Raji (cell line): ENCODE results near the gene BLACAT1.

Experiments
- POLR2A ChIP-seq: IDR thresholded peaks from 2 replicates; pipeline ENCODE4 v1.6.1; 2011; ENCODE audit warnings: low read depth, low read length, control low read depth; ENCODE audit not compliant: insufficient read depth

BLACAT1 gene

DNA sequence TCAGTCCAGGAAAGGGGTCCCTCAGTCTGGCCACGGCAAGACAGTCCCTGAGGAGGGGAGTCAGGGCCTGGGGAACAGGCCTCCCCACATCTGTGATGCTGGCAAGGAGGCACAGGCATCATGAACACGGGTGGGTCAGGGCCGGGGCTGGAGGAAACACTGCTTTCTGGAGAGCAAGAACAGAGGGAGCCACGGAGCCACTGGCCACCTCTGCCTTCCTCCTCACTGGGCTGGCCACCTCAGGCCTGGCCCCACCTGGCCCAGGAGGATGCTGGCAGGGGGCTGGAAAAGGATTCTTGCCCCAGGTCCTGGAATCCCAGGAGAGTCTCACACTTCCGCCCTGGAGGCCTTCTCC, 15.7 kb downstream of the BLACAT1 start:
- TF ChIP-seq POLR2A = no peak

DNA sequence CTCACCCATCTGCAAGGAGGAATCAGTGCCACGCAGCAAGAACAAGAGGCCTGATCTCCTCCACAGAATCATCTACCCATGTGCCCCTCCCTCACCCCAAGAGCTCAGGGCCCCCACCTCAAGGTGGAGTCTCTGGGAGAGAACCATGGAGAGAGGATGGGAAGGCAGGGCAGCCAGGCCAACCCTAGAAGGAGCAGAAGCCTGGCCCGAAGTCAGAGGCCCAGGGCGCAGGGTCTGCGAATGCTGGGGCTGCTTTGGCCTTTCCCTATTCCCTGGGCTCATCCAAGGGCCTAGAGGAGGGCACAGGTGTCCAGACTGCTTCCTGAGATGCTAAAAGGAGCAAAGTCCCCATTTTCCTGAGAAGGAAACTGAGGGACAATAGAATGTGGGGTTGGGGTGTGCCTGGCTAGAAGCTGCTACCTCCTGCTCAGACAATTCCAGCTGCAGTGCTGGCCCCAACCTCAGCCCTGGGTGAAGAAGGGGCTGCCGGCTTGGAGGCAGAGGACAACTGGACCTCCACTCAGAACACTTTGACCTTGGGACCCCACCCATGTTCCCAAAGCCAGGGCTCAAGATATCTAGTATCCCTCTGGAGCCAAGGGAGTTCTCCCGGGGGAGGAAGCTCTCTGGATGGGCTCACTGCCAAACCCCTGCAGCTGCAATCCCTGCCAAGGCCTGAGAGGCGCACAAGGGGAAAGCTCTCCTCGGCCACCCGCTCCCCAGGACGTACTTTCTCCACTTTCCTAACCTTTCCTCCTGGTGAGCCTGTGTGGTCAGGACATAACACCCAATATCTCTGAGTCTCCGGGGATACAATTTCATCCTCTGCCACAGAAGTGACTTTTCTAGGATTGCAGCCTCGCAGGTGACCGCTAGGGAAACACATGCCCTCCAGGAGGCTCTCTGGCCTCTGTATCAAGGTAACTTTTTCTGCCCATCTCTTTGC, 17.4 kb downstream of the BLACAT1 start:
- TF ChIP-seq POLR2A = no peak

DNA sequence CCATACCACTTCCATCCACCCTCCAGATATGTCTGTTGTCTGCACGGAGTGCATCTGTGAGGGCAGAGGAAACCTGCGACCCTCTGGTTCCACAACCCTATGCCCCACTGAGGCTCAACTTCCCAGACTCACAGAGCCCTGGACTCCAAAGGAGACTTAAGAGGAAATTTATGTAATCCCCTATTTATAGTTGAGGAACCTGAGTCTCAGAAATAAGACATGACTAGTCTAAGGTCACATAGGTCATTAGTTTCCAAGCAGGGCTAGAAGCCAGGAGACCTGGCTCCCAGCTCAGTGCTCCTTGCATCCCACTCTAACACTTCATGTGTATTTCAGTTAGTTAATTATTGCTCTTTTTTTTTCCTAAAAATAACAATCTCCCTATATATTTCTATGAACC, 18.3 kb downstream of the BLACAT1 start:
- TF ChIP-seq POLR2A = no peak

DNA sequence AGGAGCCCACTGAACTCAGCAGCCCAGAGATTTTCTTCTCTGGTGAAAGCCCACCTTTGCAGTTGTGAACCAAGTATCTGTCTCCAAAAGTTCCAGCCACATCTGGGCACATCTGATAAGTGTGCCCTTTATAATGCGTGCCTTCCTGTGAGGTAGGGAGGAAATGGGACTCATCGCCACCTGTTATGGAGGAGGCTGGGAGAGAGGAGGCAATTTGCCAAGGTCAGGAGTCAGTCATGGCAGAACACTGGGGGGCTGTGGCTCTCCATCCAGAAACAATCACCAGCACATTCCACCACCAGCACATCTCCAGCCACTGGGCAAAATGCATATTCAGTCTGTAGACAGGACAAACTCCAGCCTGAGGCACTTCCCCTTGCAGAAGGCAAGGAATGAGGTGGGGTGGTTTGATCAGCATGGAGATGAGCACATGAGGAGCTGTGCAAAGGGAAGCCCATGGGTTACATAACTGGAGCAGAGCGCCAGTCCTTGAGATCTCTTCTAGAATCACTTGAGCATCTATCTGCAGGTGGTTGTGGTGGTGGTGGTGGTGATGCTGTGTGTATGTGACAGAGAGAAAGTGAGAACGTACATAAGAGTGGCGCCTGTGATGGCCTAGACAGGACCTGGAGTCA, 19.0 kb downstream of the BLACAT1 start:
- TF ChIP-seq POLR2A = no peak

DNA sequence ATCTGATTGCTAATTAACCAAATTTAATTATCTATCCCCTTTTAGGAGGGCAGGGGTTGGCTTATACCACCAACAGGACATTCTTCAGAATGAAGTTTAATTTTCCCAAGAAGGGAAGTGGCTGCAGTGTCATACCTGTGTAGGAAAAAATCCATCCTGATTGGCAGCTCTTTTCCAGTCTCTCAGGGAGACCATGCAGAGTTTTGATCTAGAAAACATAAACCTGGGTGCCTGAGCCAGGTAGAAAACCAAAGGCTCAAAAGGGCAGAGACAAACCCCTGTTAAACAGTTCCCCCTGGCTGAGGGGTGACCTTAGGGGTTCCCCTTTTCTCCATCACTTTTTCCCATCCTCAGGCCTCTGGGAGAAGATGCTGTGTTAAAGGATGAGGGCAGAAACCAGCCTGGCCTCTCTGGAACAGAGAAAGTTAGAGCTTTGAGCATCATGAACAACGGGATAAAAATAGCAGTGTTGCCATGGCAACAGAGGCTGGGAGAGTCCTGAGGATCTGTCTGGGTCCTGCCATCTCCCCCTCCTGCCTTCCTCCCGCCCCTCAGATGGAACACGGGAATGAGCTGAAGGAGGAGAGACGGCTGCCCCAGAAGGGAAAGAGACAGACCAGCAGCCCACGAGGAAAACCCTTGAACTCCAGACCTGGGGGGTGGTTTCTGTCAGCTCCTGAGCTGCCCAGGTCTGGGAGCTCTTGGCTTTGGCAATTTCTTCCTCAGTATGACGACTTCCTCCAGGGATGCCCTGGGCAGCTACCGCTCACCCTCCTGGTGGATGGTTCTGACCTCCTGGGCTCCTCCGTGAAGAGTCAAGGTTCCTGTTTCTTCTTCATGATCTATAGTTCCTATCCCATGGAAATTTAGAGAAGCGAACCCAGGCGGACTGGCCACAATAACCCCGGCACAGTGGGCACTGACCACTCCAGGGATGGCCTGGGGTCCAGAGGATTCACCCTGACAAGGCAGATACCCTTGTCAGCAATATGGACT, 20.0 kb downstream of the BLACAT1 start:
- no peak for TF ChIP-seq POLR2A

GRCh38 chr1:205434738-205435137, 21.1 kb downstream of the BLACAT1 start:
- TF ChIP-seq POLR2A = no peak

- no peak for TF ChIP-seq POLR2A
Observed at GRCh38 chr1:205432116-205432515, 23.7 kb downstream of the BLACAT1 start.

DNA sequence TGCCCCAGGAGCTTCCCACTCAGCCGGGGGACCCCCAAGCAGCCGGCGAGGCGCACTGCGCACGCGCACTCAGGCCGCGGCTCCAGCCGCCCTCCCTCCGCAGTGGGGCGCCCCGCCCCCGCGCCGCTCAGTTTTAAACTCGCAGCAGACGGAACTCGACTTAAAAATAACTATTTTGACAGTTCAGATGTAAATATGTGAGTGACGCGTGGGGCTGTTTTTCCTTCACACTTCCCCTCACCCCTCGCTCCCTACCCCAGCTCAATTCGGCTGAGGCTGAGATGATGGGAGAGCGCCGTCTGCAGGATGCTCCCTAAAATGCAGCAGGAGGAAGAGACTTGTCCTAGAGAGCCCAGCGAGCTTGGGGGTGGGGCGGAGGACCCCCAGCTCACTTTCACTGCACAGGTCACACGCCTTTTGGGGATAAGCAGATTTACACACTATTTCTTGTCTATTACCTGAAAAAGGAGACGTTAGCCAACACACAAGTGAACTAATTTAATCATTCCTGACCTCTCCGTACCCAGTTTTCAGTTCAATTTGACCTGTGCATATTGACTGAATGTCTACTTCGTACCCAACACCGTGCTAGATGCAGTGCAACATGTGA, 25.0 kb downstream of the BLACAT1 start:
- TF ChIP-seq POLR2A = no peak

- TF ChIP-seq POLR2A = peak; percentile 30; the same call in 1 of the 2 replicates
Observed at GRCh38 chr1:205429762-205430695, 25.8 kb downstream of the BLACAT1 start.

DNA sequence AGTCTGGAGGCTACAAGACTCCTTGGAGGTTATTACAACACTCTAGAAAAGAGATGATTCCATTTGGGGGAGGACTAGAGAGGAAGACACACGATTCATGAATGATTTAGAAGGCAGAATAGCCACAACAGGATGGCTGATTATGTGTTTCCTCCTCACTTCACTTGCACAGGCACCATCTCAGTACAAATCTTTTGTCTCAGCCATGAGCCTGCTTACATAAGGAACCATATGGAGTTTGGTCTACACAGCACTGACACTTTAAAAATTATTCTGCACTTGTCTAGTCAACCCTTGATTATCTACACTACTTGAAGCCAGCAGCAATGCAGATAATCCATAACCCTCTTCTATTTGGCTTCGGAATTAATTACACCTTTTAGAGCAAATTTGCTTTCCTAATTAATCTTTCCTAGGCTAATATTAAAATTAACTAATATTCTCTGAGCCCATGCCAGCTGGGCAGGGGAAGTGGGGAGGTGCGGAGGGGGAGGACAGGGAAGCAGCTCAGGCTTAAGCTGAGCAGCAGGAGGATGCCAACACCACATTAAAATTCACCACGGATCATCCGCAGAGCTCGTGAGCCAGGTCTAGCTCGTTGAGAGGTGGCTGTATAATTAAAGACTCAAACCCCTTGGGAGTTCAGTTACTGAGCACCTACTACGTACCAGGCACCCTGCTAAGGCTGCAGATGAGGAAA, 30.8 kb downstream of the BLACAT1 start:
- no peak for TF ChIP-seq POLR2A

DNA sequence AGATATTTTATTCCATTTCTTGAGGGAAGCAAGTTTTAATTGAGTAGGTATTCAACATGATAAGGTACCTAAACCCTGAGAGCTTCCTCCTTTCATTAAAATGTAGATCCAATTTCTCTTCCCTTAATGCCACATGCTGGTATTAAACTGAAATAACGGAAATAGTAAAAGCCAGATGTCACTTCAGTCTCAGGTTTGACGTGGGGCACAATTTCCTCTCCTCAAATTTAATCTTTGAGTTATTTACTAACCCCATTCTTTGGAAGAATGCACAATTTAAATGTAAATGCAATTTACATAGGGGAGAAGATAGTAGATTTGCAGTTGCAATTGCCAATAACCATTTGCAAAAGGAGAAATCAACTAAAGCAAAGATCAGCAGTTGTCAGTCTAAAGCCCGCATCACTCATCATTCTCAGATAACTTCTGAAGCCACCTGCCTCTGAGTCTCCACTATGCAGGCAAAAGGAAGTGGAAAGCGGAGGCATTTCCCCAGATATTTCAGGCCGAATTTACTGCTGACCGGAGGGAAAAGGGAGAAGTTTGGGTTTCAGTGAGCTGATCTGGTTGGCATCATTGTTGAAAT, 31.9 kb downstream of the BLACAT1 start:
- TF ChIP-seq POLR2A = no peak

DNA sequence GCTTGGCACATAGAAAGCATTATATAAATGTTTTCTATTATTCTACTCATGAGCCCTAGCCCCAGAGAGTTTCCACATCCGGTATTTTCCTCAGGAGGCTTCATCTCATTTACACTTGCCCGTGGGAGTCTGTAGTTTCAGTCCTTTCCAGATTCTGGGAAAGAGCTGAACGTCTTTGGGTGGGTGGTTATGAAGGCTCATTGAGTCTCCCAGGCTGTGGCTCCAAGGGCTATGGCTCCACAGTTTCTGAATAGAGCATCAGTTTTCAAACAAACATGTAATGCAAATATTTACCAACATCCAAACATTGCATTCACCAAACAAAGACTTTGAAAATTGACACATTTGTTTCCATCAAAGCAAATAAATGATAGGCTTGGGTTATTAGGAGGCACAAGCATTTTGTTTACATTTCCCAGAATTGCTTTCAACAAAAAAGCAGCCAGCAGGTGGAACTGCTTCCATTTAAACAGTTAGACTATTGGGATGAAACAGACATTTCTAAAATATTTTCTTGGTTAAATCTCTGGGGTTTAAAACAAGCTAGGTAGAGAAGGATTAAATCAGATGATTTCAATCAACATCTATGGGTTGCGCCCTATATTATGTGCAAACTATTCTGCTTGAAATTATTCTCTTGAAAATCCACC, 32.7 kb downstream of the BLACAT1 start:
- TF ChIP-seq POLR2A = no peak
